Measurements from ENCODE around the gene CXXC5. TPM values are rescaled to one million over a fixed set of nuclear protein-coding genes. Genes with fewer than 3 reads are reported as not detected.

Gene CXXC5
- total RNA-seq, 1 donor from 2014 or later = 41.1 TPM

GRCh38 chr5:139651043-139651834 lies 3.1 kb downstream of the CXXC5 start:
- peak; percentile 47 to 55 for DNase-seq (ENCODE audit: low read depth in 2 of 2)

GRCh38 chr5:139651853-139652787 lies 4.0 kb downstream of the CXXC5 start:
- DNase-seq (ENCODE audit: low read depth in 2 of 2) = peak in 1 of 2 donors; percentile 76

DNA sequence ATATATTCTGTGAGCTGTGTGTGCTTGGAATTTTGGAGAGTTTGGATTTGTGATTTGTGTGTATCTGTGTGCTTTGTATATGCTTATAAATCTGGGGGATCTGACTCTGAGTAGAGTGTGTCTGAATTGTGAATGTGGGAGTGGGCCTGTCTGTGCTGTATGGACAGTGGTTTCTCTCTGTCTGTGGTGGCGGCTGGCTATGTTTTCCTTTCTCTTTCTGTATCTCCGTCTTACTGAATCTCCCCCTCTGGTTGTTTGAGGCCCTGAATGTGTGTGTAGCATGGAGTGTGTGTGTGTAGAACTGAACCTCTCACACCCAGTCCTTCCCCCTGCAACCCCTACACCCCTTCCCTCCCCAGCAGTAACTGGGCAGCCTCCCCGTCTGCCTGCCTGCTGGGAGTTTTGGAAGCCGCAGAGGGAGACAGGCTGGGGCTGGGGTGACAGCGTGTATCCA lies 4.7 kb downstream of the CXXC5 start:
- peak in 1 of 2 donors; percentile 23 for DNase-seq (ENCODE audit: low read depth in 2 of 2)

- no peak for DNase-seq (ENCODE audit: low read depth in 2 of 2)
Observed at GRCh38 chr5:139653616-139654015, 5.5 kb downstream of the CXXC5 start.

GRCh38 chr5:139654464-139654863 lies 6.3 kb downstream of the CXXC5 start:
- DNase-seq (ENCODE audit: low read depth in 2 of 2) = no peak

DNA sequence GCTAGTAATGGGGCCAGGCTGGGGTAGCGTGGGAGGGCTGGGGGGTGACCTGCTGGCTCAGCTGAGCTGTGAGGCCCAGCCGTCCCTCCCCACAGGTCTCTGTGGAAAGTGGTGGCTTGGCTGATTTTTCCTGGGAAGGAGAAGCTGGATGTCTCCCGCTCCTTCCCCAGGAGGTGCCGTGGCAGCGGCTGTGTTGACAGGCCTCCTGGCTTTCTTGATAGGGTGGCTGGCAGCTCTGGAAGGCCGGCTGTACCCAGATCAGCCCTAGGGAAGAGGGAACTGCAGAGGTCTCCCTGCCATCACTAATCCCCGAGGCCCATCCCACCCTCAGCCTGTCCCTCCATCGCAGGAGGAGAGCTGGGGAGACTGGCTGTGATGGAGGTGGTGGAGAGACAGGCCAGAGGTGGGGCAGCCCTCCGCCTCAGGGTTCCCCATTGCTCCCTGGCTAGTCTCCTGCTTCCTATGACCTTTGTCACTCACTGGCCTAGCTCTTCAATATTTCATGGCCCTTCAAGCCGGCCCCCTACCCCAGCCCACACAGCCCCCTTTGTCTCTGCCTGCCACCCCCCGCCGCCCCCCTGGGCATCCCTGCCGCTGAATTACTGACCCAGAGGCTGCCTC lies 6.8 kb downstream of the CXXC5 start:
- no peak for DNase-seq (ENCODE audit: low read depth in 2 of 2)

GRCh38 chr5:139655727-139656271 lies 7.7 kb downstream of the CXXC5 start:
- peak in 1 of 2 donors; percentile 54 for DNase-seq (ENCODE audit: low read depth in 2 of 2)

GRCh38 chr5:139657363-139658321 lies 9.5 kb downstream of the CXXC5 start:
- peak in 1 of 2 donors; percentile 25 for DNase-seq (ENCODE audit: low read depth in 2 of 2)

GRCh38 chr5:139658501-139658927 lies 10.4 kb downstream of the CXXC5 start:
- peak in 1 of 2 donors; percentile 75 for DNase-seq (ENCODE audit: low read depth in 2 of 2)

GRCh38 chr5:139658928-139659667 lies 10.9 kb downstream of the CXXC5 start:
- peak in 1 of 2 donors; percentile 66 for DNase-seq (ENCODE audit: low read depth in 2 of 2)

GRCh38 chr5:139659695-139660101 lies 11.5 kb downstream of the CXXC5 start:
- peak in 1 of 2 donors; percentile 21 for DNase-seq (ENCODE audit: low read depth in 2 of 2)

DNA sequence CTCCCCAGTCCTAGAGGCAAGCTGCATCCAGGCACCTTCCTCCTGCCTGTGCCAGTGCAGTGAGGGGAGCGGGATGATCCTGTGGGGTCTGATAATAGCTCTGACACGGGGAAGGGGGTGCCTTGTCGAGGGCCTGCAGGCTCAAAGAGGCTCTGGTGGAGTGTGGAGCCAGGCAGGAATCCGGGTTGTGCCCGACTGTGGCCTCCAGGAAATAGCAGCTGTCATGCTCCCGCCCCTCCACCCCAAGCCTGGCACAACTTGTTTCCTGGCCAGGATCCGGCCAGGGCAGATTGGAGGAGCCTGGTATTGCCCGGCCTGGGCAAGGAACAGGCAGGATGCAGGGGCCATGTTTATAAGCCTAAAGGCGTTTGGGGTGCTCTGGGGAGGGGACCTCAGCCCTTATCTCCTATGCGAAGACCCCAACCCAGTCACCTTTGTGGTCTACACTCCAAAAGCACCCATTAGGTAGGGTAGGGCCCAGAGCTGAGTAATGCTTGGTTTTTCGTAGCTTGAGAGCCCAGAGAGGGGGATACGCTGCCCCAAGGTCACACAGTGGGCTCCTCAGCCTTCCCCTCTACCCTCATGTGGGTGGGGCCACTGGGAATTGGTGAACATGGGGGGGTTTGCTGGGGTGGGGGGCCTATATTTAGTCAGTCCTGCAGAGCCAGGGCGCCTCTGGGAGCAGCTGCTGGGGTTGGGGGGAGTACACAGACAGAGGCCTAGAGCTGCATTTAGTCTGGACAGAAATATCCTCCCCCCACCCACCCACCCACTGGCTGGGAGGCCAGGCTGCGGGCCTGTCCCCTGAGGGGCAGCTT lies 12.2 kb downstream of the CXXC5 start:
- peak in 1 of 2 donors; percentile 61 for DNase-seq (ENCODE audit: low read depth in 2 of 2)

- peak in 1 of 2 donors; percentile 86 for DNase-seq (ENCODE audit: low read depth in 2 of 2)
Observed at GRCh38 chr5:139660923-139661814, 13.0 kb downstream of the CXXC5 start.

DNA sequence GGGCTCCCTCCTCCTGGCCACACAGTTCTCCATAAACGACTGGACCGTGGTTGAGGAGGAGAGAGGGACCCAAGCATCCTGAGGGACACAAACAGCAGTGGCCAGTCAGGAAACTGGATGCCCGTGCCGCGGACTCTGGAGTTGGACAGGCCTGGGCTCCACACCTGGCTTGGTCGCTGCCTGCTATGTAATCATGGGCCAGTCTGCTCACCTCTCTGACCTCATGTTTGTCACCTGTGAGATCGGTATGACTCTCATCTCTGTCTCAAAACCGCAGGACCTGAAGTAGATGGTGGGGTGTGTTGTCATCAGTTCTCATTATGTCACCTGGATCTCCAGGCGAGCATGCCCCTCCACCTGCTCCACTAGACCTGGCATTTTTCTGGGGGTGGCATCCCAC lies 14.5 kb downstream of the CXXC5 start:
- DNase-seq (ENCODE audit: low read depth in 2 of 2) = no peak

GRCh38 chr5:139663207-139664085 lies 15.3 kb downstream of the CXXC5 start:
- no peak for DNase-seq (ENCODE audit: low read depth in 2 of 2)

GRCh38 chr5:139664086-139664693 lies 16.0 kb downstream of the CXXC5 start:
- no peak for DNase-seq (ENCODE audit: low read depth in 2 of 2)
